Jurkat, Clone E6-1 (cell line): ENCODE data around the gene MAP3K6.
A peak's percentile ranks its signal among the peaks of the same experiment; 100 is the strongest.

Experiments
- DNase-seq: peaks from one replicate; pipeline ENCODE4 v3.0.0-alpha.2; 2011; ENCODE audit warnings: low read depth, low spot score
- H3K4me3 ChIP-seq: 2 replicates; pipeline ENCODE4 v1.5.1; 2011; ENCODE audit warnings: mild to moderate bottlenecking, low read length, control low read depth, moderate library complexity

The MAP3K6 gene

GRCh38 chr1:27360159-27361043 lies 6.4 kb downstream of the MAP3K6 start:
- no peak for DNase-seq

GRCh38 chr1:27359822-27360158 lies 7.0 kb downstream of the MAP3K6 start:
- no peak for DNase-seq
- no peak overlapping the region for H3K4me3 ChIP-seq

More at GRCh38 chr1:27360159-27361043, 6.4 kb downstream of the MAP3K6 start:
- H3K4me3 ChIP-seq: no peak overlapping the region

- no peak for DNase-seq
These were observed 7.8 kb downstream of the MAP3K6 start for GRCh38 chr1:27358928-27359313.

GRCh38 chr1:27358038-27358927 lies 8.5 kb downstream of the MAP3K6 start:
- no peak for DNase-seq
- no peak overlapping the region for H3K4me3 ChIP-seq

More at GRCh38 chr1:27358928-27359313, 7.8 kb downstream of the MAP3K6 start:
- H3K4me3 ChIP-seq: no peak overlapping the region

GRCh38 chr1:27357281-27358037 lies 9.3 kb downstream of the MAP3K6 start:
- peak overlapping the region; percentile 41 for H3K4me3 ChIP-seq
- DNase-seq: peak; percentile 56

- no peak for DNase-seq
These were observed 10.0 kb downstream of the MAP3K6 start for GRCh38 chr1:27356619-27357280.

GRCh38 chr1:27356277-27356618 lies 10.5 kb downstream of the MAP3K6 start:
- DNase-seq: no peak
- H3K4me3 ChIP-seq: no peak overlapping the region

More at GRCh38 chr1:27356619-27357280, 10.0 kb downstream of the MAP3K6 start:
- no peak overlapping the region for H3K4me3 ChIP-seq

- no peak overlapping the region for H3K4me3 ChIP-seq
- no peak for DNase-seq
These were observed 11.1 kb downstream of the MAP3K6 start for GRCh38 chr1:27355683-27356082.

GRCh38 chr1:27353629-27354028 lies 13.1 kb downstream of the MAP3K6 start:
- DNase-seq: no peak
- no peak overlapping the region for H3K4me3 ChIP-seq

GRCh38 chr1:27353166-27353565 lies 13.6 kb downstream of the MAP3K6 start:
- no peak for DNase-seq
- H3K4me3 ChIP-seq: no peak overlapping the region

GRCh38 chr1:27351541-27352107 lies 15.1 kb downstream of the MAP3K6 start:
- no peak overlapping the region for H3K4me3 ChIP-seq
- DNase-seq: no peak

GRCh38 chr1:27350663-27351540 lies 15.9 kb downstream of the MAP3K6 start:
- DNase-seq: no peak
- H3K4me3 ChIP-seq: no peak overlapping the region

- H3K4me3 ChIP-seq: no peak overlapping the region
- DNase-seq: no peak
These were observed 16.7 kb downstream of the MAP3K6 start for GRCh38 chr1:27349784-27350662.

- no peak overlapping the region for H3K4me3 ChIP-seq
These were observed 17.6 kb downstream of the MAP3K6 start for GRCh38 chr1:27348861-27349783.

GRCh38 chr1:27346991-27347624 lies 19.7 kb downstream of the MAP3K6 start:
- no peak overlapping the region for H3K4me3 ChIP-seq
- DNase-seq: no peak

More at GRCh38 chr1:27348861-27349783, 17.6 kb downstream of the MAP3K6 start:
- DNase-seq: no peak
